Fibroblast of the aortic adventitia (primary cell): ENCODE results near the gene CTNNA2. TPM values are rescaled to one million over a fixed set of nuclear protein-coding genes. Genes with fewer than 3 reads are reported as not detected.
"Not testable (repeated sequence)": the region's sequence is repeated elsewhere in the genome, so short reads cannot be mapped to it uniquely, and the experiment has no call there.

ENCODE experiments used
- DNase-seq: peaks from one replicate; pipeline ENCODE4 v3.0.0-alpha.2; 2010; ENCODE audit warnings: low read depth
- H3K4me3 ChIP-seq: 2 replicates; pipeline ENCODE4 v1.5.1; 2011; ENCODE audit warnings: low read depth, mild to moderate bottlenecking, control low read depth, low read length, moderate library complexity
- CTCF ChIP-seq: IDR thresholded peaks from 2 replicates; pipeline ENCODE4 v1.5.1; 2011; ENCODE audit warnings: mild to moderate bottlenecking, low read length, control low read depth, inconsistent platforms; ENCODE audit not compliant: insufficient read depth
- total RNA-seq: library from RNA; depleted of rRNA; stranded (reverse); fragments of >200 nt; gene quantifications from 2 replicates; pipeline ENCODE4 v1.2.3, GENCODE V29; 2012; ENCODE audit warnings: low replicate concordance

Gene CTNNA2
- total RNA-seq, 1 donor: 0.36 TPM

DNA sequence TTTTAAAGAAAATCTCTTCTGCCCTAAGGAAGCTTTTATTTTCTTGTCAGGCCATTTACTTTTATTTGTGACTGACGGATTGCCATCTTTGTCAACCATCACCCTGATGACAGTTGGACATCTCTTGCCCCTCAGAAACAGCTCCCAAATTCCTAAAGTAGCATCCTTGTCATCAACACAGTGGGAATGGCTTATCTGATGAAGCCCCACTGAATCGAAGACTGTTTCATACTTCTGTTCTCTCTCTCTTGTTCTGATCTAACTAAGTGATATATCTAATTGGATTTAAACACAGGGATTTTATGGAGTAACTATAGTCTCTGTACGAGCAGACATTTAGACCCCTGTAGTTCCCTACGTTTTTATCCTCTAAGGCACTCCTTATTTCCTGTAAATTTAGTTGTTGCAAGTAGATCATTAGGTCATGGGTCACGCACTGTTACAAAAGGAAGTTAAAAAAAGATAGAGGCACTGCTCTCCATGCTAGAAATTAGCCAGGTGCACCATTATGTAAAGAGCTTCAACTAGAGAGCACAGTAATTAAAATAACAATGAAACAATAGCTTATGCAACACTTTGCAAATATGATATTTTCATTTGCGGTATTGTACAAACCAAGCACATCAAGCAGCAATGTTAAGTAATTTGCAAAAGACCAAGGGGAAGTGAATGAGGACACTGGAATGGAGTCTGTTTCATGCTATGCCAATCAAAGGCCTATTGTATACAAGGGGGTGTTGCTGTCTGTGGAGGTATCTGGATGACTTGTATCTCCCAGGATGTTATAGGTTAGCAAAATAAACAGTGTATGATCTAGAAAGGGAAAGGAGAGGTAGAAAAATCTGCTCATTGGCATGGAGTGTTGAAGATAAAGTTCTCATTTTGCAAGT is 507.0 kb downstream of the CTNNA2 start:
- DNase-seq: no peak
- H3K4me3 ChIP-seq: no peak overlapping the region
- TF ChIP-seq CTCF: no peak

GRCh38 chr2:80022018-80022417 is 509.2 kb downstream of the CTNNA2 start:
- no peak overlapping the region for H3K4me3 ChIP-seq
- no peak for DNase-seq
- TF ChIP-seq CTCF: no peak

GRCh38 chr2:80026040-80026729 is 513.3 kb downstream of the CTNNA2 start:
- no peak for TF ChIP-seq CTCF
- no peak for DNase-seq
- H3K4me3 ChIP-seq: no peak overlapping the region

GRCh38 chr2:80028051-80028450 is 515.2 kb downstream of the CTNNA2 start:
- TF ChIP-seq CTCF: no peak
- no peak for DNase-seq
- no peak overlapping the region for H3K4me3 ChIP-seq

- TF ChIP-seq CTCF: no peak
- DNase-seq: no peak
Measured at GRCh38 chr2:80028584-80028983, 515.7 kb downstream of the CTNNA2 start.

DNA sequence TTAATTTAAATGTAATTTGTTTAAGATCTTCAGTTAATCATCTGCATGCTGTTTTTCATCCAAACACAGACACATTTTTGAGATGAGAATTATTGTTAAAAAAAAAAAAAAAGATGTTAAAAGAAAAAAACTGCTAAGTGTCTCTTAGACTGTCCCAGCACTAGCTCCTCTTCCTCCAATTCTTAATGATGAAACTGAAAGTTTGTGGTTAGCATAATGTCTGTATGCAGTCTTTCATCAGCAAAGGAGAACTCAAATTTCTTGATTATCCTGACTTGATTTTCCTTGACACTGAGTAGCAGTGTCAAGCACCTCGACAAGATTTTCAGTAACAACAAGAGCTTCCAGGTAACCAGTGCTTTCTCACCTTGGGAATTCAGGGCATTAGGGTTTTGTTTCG is 517.3 kb downstream of the CTNNA2 start:
- no peak overlapping the region for H3K4me3 ChIP-seq
- no peak for DNase-seq
- TF ChIP-seq CTCF: no peak

More at GRCh38 chr2:80028584-80028983, 515.7 kb downstream of the CTNNA2 start:
- no peak overlapping the region for H3K4me3 ChIP-seq

DNA sequence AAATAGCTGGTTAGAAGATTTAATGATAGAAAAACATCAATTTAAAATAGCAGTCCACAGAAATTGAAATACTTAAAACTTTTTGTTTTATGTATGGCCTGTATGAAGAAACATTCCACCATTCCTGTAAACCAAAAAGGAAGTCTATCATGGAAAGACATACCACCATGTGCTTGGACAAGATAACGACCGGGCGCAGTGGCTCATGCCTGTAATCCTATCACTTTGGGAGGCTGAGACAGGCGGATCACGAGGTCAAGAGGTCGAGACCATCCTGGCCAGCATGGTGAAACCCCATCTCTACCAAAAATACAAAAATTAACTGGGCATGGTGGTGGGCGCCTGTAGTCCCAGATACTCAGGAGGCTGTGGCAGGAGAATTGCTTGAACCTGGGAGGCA is 519.8 kb downstream of the CTNNA2 start:
- H3K4me3 ChIP-seq, DNase-seq: not testable (repeated sequence)
